Right lobe of liver (tissue), 6 donors: ENCODE data around the gene PDE6B. TPM values are rescaled to one million over a fixed set of nuclear protein-coding genes. Genes with fewer than 3 reads are reported as not detected.

Source experiments
- ATAC-seq, 4 donors: fragments of 200-7000 bp; cut with Tn5 transposase; one replicate each; pipeline ENCODE4 v1.9.1; 2020; ENCODE audit warnings: mild to moderate bottlenecking in 4 of 4, moderate library complexity in 4 of 4
- DNase-seq, 3 donors: peaks; one replicate each; pipeline ENCODE4 v3.0.0-alpha.2; 2020
- H3K27ac ChIP-seq, 3 donors: fragments of 200-600 bp; one replicate each; pipeline ENCODE4 v1.8.0; 2022
- H3K27me3 ChIP-seq, 2 donors: fragments of 200-600 bp; one replicate each; pipeline ENCODE4 v1.8.0; 2022
- H3K36me3 ChIP-seq, 4 donors: fragments of 200-600 bp; sonication (generic) in 1 of 4; one replicate each; pipeline versions ENCODE4 v1.5.1 to v1.8.0; 2017 to 2022; ENCODE audit warnings: control low read depth in 1 of 4
- H3K4me1 ChIP-seq, 4 donors: fragments of 200-600 bp; sonication (generic) in 1 of 4; one replicate each; pipeline versions ENCODE4 v1.5.1 to v1.8.0; 2017 to 2022; ENCODE audit warnings: control low read depth in 1 of 4
- H3K4me3 ChIP-seq, 3 donors: fragments of 200-600 bp; one replicate each; pipeline ENCODE4 v1.8.0; 2022
- H3K9me3 ChIP-seq, 4 donors: fragments of 200-600 bp; sonication (generic) in 1 of 4; one replicate each; pipeline versions ENCODE4 v1.5.1 to v1.8.0; 2017 to 2022; ENCODE audit warnings: control low read depth in 1 of 4
- CTCF ChIP-seq, 4 donors: fragments of 200-600 bp in 3 of 4; fragments of 450-650 bp in 1 of 4; IDR thresholded peaks; one replicate each; pipeline versions ENCODE4 v1.5.1 to v1.8.0; 2016 to 2022; ENCODE audit warnings: antibody characterized with exemption in 4 of 4, mild to moderate bottlenecking in 2 of 4
- POLR2A ChIP-seq: fragments of 450-650 bp; IDR thresholded peaks from one replicate; pipeline ENCODE4 v1.6.1; 2017; ENCODE audit warnings: antibody characterized with exemption, mild to moderate bottlenecking
- WGBS: methylation state at CpG from one replicate; pipeline ENCODE4 v1.1.6; 2018; ENCODE audit warnings: low coverage, low lambda C conversion rate; ENCODE audit not compliant: insufficient coverage; ENCODE audit errors: missing lambda C conversion rate; 5-methylcytosine and 5-hydroxymethylcytosine counted together
- intact Hi-C, 2 donors: fragments of 100-400 bp; cut with DNase I; formaldehyde crosslinking; loops; one replicate each; pipeline versions ENCODE4 v1.11.2 to v1.14.1; 2022
- total RNA-seq, 6 experiments: library from RNA; depleted of rRNA in 2 of 6; stranded (reverse); fragments of >200 nt in 2 of 6; fragmentation: NEBNext Ultra II Directional in 3 of 6; extraction: Animal tissue kit (Norgen Biotek cat#: 25700) in 3 of 6; gene quantifications; one replicate each; pipeline versions ENCODE4 v1.1.0 to v1.2.4, GENCODE V29; 2016 to 2023
- donor health status: DM: no; HTN: yes; CAD: no.
- donor health status: DM: no; HTN: no; CAD: no.
- donor health status: DM: no; HTN: no; CAD: no.
- donor health status: DM: no; HTN: yes; CAD: no.
- donor health status: DM: no; HTN: yes; CAD: no.

The PDE6B gene
- total RNA-seq, 6 experiments from 2014 or later = 0.24 to 1.9 (median 0.76) TPM; not detected in 1

DNA sequence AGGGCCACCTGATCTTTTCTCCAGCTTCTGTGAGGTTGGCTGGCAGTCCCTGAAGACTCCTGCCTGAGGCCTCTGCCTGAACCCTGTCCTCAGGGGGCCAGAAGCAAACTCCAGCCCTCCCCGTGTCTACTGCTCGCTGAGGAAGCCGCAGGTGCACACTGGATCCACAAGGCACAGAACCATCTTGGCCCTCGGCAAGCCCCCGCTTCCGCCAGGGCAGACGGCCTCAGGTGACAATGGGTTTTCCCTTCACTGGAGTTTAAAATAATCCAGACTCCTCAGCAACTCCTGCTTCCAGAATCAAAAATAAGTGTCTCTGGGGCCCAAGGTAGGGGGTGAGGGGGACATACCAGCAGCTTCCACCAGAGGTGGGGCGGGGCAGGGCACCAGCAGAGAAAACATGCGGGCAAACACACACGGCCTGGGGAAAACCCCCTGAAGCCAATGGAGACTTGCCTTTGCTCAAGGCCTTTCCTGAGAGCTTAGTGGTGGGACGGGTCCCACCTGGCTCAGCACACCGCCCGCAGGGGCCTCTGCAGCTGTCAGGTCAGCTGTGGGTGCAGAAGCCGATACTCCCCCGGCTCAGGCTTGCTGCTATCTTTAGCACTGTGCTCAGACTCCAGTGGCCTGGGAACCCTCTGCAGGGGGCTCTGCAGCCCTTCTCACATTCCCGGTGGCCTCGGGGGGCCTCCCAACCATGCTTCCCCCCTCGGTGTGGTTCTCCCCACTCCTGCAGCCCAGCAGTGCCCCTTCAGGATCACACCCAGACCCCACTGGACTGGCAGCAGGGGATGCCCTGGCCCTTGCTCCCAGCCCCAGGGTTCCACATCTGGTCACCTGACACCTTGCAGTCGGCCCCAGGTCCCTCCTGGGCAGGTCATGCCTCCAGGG, 50.9 kb downstream of the PDE6B start:
- peaks cover 0 to 14% (median 5%) of the 10 kb centered on the region in 4 donors for H3K36me3 ChIP-seq
- ATAC-seq (no peak), DNase-seq (no peak)
- 81% methylated on average over 4 of the region's 19 CpGs for WGBS
- no peaks in the 10 kb centered on the region for H3K27me3 ChIP-seq
- no peak overlapping the region for H3K4me3 ChIP-seq
- peaks cover 0 to 21% (median 5%) of the 10 kb centered on the region in 4 donors for H3K4me1 ChIP-seq
- no peaks in the 10 kb centered on the region for H3K9me3 ChIP-seq
- no peak overlapping the region for H3K27ac ChIP-seq
- TF ChIP-seq CTCF (IDR thresholded peaks at IDR 0.05) (no peak), POLR2A (no peak)
- intact Hi-C loops = no loop called here

DNA sequence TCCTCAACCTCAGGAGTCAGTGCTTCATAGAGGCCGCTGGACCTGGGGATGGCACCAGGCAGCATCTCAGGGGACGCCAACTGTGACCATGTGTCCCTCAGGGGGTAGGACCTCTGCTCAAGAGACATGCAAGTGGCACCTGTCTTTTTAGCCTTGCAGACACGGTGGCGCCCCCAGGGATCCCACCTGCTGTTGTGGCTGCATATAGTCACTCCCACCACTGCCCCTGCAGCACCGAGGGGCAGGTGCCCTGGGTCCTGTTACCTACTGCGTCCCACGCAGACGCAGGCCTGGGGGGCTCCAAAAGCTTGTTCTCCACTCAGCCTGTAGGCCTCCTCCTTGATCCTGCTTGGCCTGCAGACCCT, 51.5 kb downstream of the PDE6B start:
- no peaks in the 10 kb centered on the region for H3K27me3 ChIP-seq
- H3K9me3 ChIP-seq = no peaks in the 10 kb centered on the region
- H3K4me3 ChIP-seq = no peak overlapping the region
- ATAC-seq (no peak), DNase-seq (peak in 1 of 3 donors; percentile 43)
- TF ChIP-seq POLR2A (no peak), CTCF (IDR thresholded peaks at IDR 0.05) (no peak)
- H3K27ac ChIP-seq = no peak overlapping the region
- H3K4me1 ChIP-seq = peaks cover 0 to 22% (median 5%) of the 10 kb centered on the region in 4 donors
- intact Hi-C loops = no loop called here
- H3K36me3 ChIP-seq = peaks cover 0 to 8% (median 3%) of the 10 kb centered on the region in 4 donors
- WGBS = 90% methylated on average over 2 of the region's 8 CpGs

- WGBS = 75% methylated on average over 2 of the region's 26 CpGs
- intact Hi-C loops = no loop called here
- TF ChIP-seq POLR2A (no peak), CTCF (IDR thresholded peaks at IDR 0.05) (no peak)
- Histone ChIP-seq H3K4me1 (peaks cover 0 to 22% (median 5%) of the 10 kb centered on the region in 4 donors), H3K36me3 (peaks cover 0 to under 1% (median 0%) of the 10 kb centered on the region in 4 donors), H3K4me3 (no peak overlapping the region), H3K9me3 (no peaks in the 10 kb centered on the region), H3K27ac (no peak overlapping the region), H3K27me3 (no peaks in the 10 kb centered on the region)
- DNase-seq (peak in 1 of 3 donors; percentile 51), ATAC-seq (no peak)
These were observed 52.3 kb downstream of the PDE6B start for GRCh38 chr4:677431-678293.

- WGBS = no CpG with 5 or more reads among the region's 14 CpGs
- no peak for TF ChIP-seq POLR2A
- TF ChIP-seq CTCF (IDR thresholded peaks at IDR 0.05) = no peak
- peaks cover 0 to 13% (median 3%) of the 10 kb centered on the region in 4 donors for H3K4me1 ChIP-seq
- DNase-seq (peak in 1 of 3 donors; percentile 46), ATAC-seq (no peak)
- H3K27me3 ChIP-seq = no peaks in the 10 kb centered on the region
- no peaks in the 10 kb centered on the region for H3K36me3 ChIP-seq
- intact Hi-C loops = no loop called here
- H3K9me3 ChIP-seq = no peaks in the 10 kb centered on the region
- H3K4me3 ChIP-seq = no peak overlapping the region
- no peak overlapping the region for H3K27ac ChIP-seq
These were observed 53.1 kb downstream of the PDE6B start for GRCh38 chr4:678331-679103.
